Psoas muscle (tissue), 8 donors: ENCODE measurements around the gene ANKRD11. TPM values are rescaled to one million over a fixed set of nuclear protein-coding genes. Genes with fewer than 3 reads are reported as not detected.

ENCODE experiments used
- ATAC-seq, 4 donors: fragments of 200-7000 bp; cut with Tn5 transposase; one replicate each; pipeline ENCODE4 v1.9.1; 2020; ENCODE audit warnings: moderate library complexity in 3 of 4, mild to moderate bottlenecking in 2 of 4
- DNase-seq, 2 donors: peaks; one replicate each; pipeline ENCODE4 v3.0.0-alpha.2; 2020
- H3K27ac ChIP-seq: fragments of 200-600 bp; one replicate; pipeline ENCODE4 v1.8.0; 2022
- H3K27me3 ChIP-seq, 3 donors: fragments of 200-600 bp in 1 of 3; one replicate each; pipeline versions ENCODE4 v1.6.1 to v1.8.0; 2013 to 2022; ENCODE audit warnings: low read length in 2 of 3, mild to moderate bottlenecking in 2 of 3, moderate library complexity in 1 of 3; ENCODE audit not compliant: insufficient read depth in 3 of 3
- H3K36me3 ChIP-seq, 2 donors: fragments of 200-600 bp in 1 of 2; one replicate each; pipeline versions ENCODE4 v1.6.1 to v1.8.0; 2013 to 2022; ENCODE audit warnings: low read depth in 1 of 2, mild to moderate bottlenecking in 1 of 2, moderate library complexity in 1 of 2; ENCODE audit not compliant: insufficient read depth in 1 of 2
- H3K4me1 ChIP-seq: fragments of 200-600 bp; one replicate; pipeline ENCODE4 v1.8.0; 2022
- H3K4me3 ChIP-seq: fragments of 200-600 bp; one replicate; pipeline ENCODE4 v1.8.0; 2022; ENCODE audit warnings: mild to moderate bottlenecking
- H3K9me3 ChIP-seq: fragments of 200-600 bp; one replicate; pipeline ENCODE4 v1.8.0; 2022
- WGBS, 3 donors: extraction: QIAGEN DNeasy Blood & Tissue Kit; methylation state at CpG; one replicate each; pipeline versions ENCODE4 v1.1.6 to v1.1.7; 2013; 5-methylcytosine and 5-hydroxymethylcytosine counted together
- intact Hi-C, 2 donors: fragments of 100-400 bp; cut with DNase I; formaldehyde crosslinking; loops; one replicate each; pipeline versions ENCODE4 v1.11.0 to v1.14.2; 2022
- polyA plus RNA-seq, 3 donors: library from polyadenylated mRNA; stranded (reverse); fragments of 200-250 nt; gene quantifications; one replicate each; pipeline ENCODE4 v1.2.3, GENCODE V29; 2013
- total RNA-seq, 4 donors: library from RNA; stranded (reverse); fragmentation: NEBNext Ultra II Directional in 2 of 4; extraction: Animal tissue kit (Norgen Biotek cat#: 25700) in 2 of 4; gene quantifications; one replicate each; pipeline versions ENCODE4 v1.2.1 to v1.2.4, GENCODE V29; 2021 to 2023
- TF ChIP-seq, protein P1 (sequence below): fragments of 200-600 bp; IDR thresholded peaks from one replicate; pipeline ENCODE4 v1.8.0; 2022; ENCODE audit warnings: antibody characterized with exemption
- donor health status: healthy with polysubstance abuse.
- donor health status: DM: no; HTN: no; CAD: no; lungs with moderate emphysema.
- donor health status: Bipolar disorder and iron deficiency.
- donor health status: healthy.
- donor health status: DM: yes; HTN: yes; CAD: no.
- donor health status: DM: no; HTN: no; CAD: no.
- donor health status: DM: no; HTN: no; CAD: no.
- donor health status: DM: yes; HTN: yes; CAD: no.

Gene ANKRD11
- total and polyA plus RNA-seq, 7 donors, result 22.3 to 72.8 (median 57.2) TPM

DNA sequence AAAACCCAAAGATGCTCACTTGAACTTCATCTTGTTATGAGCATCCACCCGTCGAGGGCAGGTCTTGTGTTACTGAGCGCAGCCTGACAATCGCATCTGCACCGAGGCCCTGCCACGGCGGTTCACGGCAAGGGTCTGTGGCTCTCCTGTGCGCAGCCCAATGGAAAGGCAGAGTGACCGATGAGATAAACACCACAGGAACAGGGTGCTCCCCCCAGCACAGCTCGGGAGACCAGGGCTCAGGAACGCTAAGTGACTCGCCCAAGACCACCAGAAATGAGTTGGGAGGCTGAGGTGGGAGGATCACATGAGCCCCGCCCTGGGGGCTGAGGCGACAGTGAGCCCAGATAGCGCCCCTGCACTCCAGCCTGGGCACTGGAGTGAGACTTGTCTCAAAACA, 134.7 kb downstream of the ANKRD11 start:
- H3K36me3 ChIP-seq, result no peaks in the 10 kb centered on the region
- peaks cover 81% of the 10 kb centered on the region for H3K4me1 ChIP-seq
- no peak for ATAC-seq

DNA sequence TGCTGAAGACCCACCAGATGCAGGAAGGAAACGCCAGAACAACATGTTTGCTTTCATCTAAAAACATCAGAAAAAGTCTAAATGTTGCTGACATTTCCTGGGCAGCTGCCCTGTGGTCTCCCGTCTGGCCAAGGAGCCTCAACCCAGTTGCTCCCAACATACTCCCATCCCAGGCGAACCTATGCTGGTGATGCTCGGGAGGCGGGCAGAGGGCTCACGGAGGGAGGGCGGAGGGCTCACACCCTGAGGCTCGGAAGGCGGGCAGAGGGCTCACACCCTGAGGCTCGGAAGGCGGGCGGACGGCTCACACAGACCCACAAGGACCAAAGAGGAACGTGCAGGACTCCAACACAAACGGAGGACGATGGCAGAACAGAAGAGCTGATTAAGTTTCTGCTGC, 135.4 kb downstream of the ANKRD11 start:
- ATAC-seq, result no peak
- Histone ChIP-seq H3K27ac (peak overlapping the region; percentile 82), H3K9me3 (no peaks in the 10 kb centered on the region), H3K4me3 (no peak overlapping the region), H3K36me3 (no peaks in the 10 kb centered on the region), H3K4me1 (peaks cover 81% of the 10 kb centered on the region), H3K27me3 (no peaks in the 10 kb centered on the region)
- TF ChIP-seq, protein P1, sequence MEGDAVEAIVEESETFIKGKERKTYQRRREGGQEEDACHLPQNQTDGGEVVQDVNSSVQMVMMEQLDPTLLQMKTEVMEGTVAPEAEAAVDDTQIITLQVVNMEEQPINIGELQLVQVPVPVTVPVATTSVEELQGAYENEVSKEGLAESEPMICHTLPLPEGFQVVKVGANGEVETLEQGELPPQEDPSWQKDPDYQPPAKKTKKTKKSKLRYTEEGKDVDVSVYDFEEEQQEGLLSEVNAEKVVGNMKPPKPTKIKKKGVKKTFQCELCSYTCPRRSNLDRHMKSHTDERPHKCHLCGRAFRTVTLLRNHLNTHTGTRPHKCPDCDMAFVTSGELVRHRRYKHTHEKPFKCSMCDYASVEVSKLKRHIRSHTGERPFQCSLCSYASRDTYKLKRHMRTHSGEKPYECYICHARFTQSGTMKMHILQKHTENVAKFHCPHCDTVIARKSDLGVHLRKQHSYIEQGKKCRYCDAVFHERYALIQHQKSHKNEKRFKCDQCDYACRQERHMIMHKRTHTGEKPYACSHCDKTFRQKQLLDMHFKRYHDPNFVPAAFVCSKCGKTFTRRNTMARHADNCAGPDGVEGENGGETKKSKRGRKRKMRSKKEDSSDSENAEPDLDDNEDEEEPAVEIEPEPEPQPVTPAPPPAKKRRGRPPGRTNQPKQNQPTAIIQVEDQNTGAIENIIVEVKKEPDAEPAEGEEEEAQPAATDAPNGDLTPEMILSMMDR, result no peak
- DNase-seq, result no peak
- intact Hi-C loops, result loop anchor here in 1 of 2 donors (10.0 kb wide), 1 partner anchor 130 kb away; no protein-coding TSS in a partner anchor
- 80 to 88% (median 83%) methylated on average over 16 of the region's 16 CpGs for WGBS, 3 donors

More for the DNA sequence above, 134.7 kb downstream of the ANKRD11 start:
- H3K27me3 ChIP-seq, result no peaks in the 10 kb centered on the region
- no peak for DNase-seq
- TF ChIP-seq, protein P1, result no peak
- 91 to 95% (median 94%) methylated on average over 16 of the region's 16 CpGs for WGBS, 3 donors
- H3K9me3 ChIP-seq, result no peaks in the 10 kb centered on the region
- intact Hi-C loops, result loop anchor here in 1 of 2 donors (10.0 kb wide), 1 partner anchor 129 kb away; no protein-coding TSS in a partner anchor
- peak overlapping the region; percentile 82 for H3K27ac ChIP-seq
- H3K4me3 ChIP-seq, result no peak overlapping the region

DNA sequence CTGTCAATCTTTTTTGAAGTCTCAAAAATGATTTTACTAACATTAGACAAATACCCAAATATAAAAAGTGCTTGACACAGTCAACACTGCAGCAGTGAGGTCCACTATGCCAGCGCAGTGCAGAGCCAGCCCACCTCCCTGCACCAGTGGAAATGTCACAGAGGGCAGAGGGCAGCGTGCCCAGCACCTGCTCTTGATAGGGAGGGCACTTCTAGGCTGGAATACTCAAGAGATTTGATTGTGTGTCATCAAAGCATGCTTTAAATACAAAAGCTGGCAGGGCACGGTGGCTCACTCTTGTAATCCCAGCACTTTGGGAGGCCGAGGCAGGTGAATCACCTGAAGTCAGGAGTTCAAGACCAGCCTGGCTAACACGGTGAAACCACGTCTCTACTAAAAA, 136.0 kb downstream of the ANKRD11 start:
- no peaks in the 10 kb centered on the region for H3K9me3 ChIP-seq
- peaks cover 76% of the 10 kb centered on the region for H3K4me1 ChIP-seq
- 27 to 39% (median 33%) methylated on average over 6 of the region's 6 CpGs for WGBS, 3 donors
- H3K27me3 ChIP-seq, result no peaks in the 10 kb centered on the region
- TF ChIP-seq, protein P1, result no peak
- intact Hi-C loops, result loop anchor here in 1 of 2 donors (10.0 kb wide), 1 partner anchor 130 kb away; no protein-coding TSS in a partner anchor
- H3K36me3 ChIP-seq, result no peaks in the 10 kb centered on the region
- H3K27ac ChIP-seq, result peak overlapping the region; percentile 82
- H3K4me3 ChIP-seq, result no peak overlapping the region
- ATAC-seq, result peak; percentile 43 to 57 (median 54)
- DNase-seq, result peak in 1 of 2 donors; percentile 80

DNA sequence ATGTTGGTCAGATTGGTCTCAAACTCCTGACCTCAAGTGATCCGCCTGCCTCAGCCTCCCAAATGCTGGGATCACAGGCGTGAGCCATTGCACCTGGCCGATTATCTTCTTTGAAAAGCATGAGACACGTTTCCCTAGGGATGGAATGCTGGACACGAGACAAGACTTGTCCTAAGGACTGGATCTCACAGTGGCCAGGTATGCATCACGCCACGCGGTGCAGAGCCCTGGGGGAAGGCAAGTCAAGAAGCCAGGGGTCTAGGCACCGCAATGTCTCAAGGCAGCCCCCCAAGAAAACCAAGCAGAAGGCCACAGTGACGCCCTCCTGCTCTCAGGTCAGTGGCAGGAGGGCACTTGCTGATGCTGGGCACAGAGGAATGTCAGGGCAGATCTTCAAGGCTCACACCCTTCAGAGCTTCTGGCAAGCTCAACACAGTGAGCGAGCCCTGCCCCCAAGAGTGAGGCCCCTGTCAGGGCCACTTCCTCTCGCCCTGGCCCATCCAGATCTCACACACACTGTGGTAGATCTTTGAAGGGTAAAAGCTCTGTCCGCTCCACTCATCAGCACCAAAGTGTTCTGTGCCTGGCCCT, 138.2 kb downstream of the ANKRD11 start:
- DNase-seq, result peak in 1 of 2 donors; percentile 44
- no peaks in the 10 kb centered on the region for H3K27me3 ChIP-seq
- ATAC-seq, result peak in 1 of 4 donors; percentile 18
- H3K27ac ChIP-seq, result peak overlapping the region; percentile 82
- 58 to 84% (median 66%) methylated on average over 13 of the region's 13 CpGs for WGBS, 3 donors
- H3K4me3 ChIP-seq, result no peak overlapping the region
- intact Hi-C loops, result loop anchor here in 1 of 2 donors (10.0 kb wide), 1 partner anchor 133 kb away; no protein-coding TSS in a partner anchor
- H3K36me3 ChIP-seq, result no peaks in the 10 kb centered on the region
- H3K4me1 ChIP-seq, result peaks cover 56% of the 10 kb centered on the region
- TF ChIP-seq, protein P1, result no peak
- H3K9me3 ChIP-seq, result no peaks in the 10 kb centered on the region
